ES-I3 (cell line): ENCODE measurements around the gene KRTAP12-4.
"Not testable (repeated sequence)": the region's sequence is repeated elsewhere in the genome, so short reads cannot be mapped to it uniquely, and the experiment has no call there.

Experiments
- H3K36me3 ChIP-seq: 2 replicates; pipeline ENCODE4 v1.6.1; 2013; ENCODE audit warnings: mild to moderate bottlenecking, low read length, control low read depth, moderate library complexity; ENCODE audit not compliant: insufficient read depth
- H3K4me1 ChIP-seq: 2 replicates; pipeline ENCODE4 v1.6.1; 2013; ENCODE audit warnings: mild to moderate bottlenecking, control low read depth, low read length; ENCODE audit not compliant: insufficient read depth
- H3K9ac ChIP-seq: 2 replicates; pipeline ENCODE4 v1.6.1; 2013; ENCODE audit warnings: low read depth, mild to moderate bottlenecking, low read length, moderate library complexity
- H3K9me3 ChIP-seq: 2 replicates; pipeline ENCODE4 v1.6.1; 2013; ENCODE audit warnings: mild to moderate bottlenecking, low read length, moderate library complexity; ENCODE audit not compliant: control insufficient read depth, insufficient read depth

The KRTAP12-4 gene

GRCh38 chr21:44638506-44639330 lies 15.7 kb downstream of the KRTAP12-4 start:
- H3K9me3 ChIP-seq = peaks cover 10% of the 10 kb centered on the region; the same call in 1 of the 2 replicates
- H3K4me1 ChIP-seq, H3K36me3 ChIP-seq, H3K9ac ChIP-seq: not testable (repeated sequence)

GRCh38 chr21:44637851-44638348 lies 16.6 kb downstream of the KRTAP12-4 start:
- not testable (repeated sequence) for H3K9ac ChIP-seq, H3K4me1 ChIP-seq
- peaks cover 10% of the 10 kb centered on the region; the same call in 1 of the 2 replicates for H3K9me3 ChIP-seq

GRCh38 chr21:44637018-44637850 lies 17.2 kb downstream of the KRTAP12-4 start, which contains the start of gene KRTAP10-10:
Gene KRTAP10-10, plus strand, starts transcription at chr21:44637356. Its CDS starts 62 bp downstream, at chr21:44637418.
- Histone ChIP-seq H3K9me3 (peaks cover 10% of the 10 kb centered on the region; the same call in 1 of the 2 replicates), H3K4me1 (peaks cover 8% of the 10 kb centered on the region; the same call in 1 of the 2 replicates), H3K9ac (no peak within 1 kb of the TSS), H3K36me3 (no peaks in the 10 kb centered on the region)

More at GRCh38 chr21:44637851-44638348, 16.6 kb downstream of the KRTAP12-4 start:
- H3K36me3 ChIP-seq = not testable (repeated sequence)

GRCh38 chr21:44636209-44637017 lies 18.0 kb downstream of the KRTAP12-4 start:
- Histone ChIP-seq H3K9me3 (peaks cover 15% of the 10 kb centered on the region), H3K9ac (no peak overlapping the region), H3K36me3 (no peaks in the 10 kb centered on the region), H3K4me1 (peaks cover 8% of the 10 kb centered on the region; the same call in 1 of the 2 replicates)

- H3K9me3 ChIP-seq = peaks cover 8% of the 10 kb centered on the region
- no peaks in the 10 kb centered on the region for H3K36me3 ChIP-seq
- H3K9ac ChIP-seq = no peak overlapping the region
- peaks cover 3% of the 10 kb centered on the region; the same call in 1 of the 2 replicates for H3K4me1 ChIP-seq
These were observed 22.4 kb downstream of the KRTAP12-4 start for GRCh38 chr21:44632067-44632466.

GRCh38 chr21:44630440-44630839 lies 24.0 kb downstream of the KRTAP12-4 start:
- Histone ChIP-seq H3K36me3 (no peaks in the 10 kb centered on the region), H3K4me1 (no peaks in the 10 kb centered on the region), H3K9ac (no peak overlapping the region), H3K9me3 (peaks cover 8% of the 10 kb centered on the region)

- H3K9me3 ChIP-seq = peaks cover 11% of the 10 kb centered on the region
These were observed 25.6 kb downstream of the KRTAP12-4 start for GRCh38 chr21:44628707-44629391.

GRCh38 chr21:44627831-44628233 lies 26.6 kb downstream of the KRTAP12-4 start:
- H3K36me3 ChIP-seq, H3K9ac ChIP-seq, H3K4me1 ChIP-seq: not testable (repeated sequence)
- peaks cover 11% of the 10 kb centered on the region for H3K9me3 ChIP-seq

More at GRCh38 chr21:44628707-44629391, 25.6 kb downstream of the KRTAP12-4 start:
- Histone ChIP-seq H3K36me3 (no peaks in the 10 kb centered on the region), H3K4me1 (no peaks in the 10 kb centered on the region), H3K9ac (no peak overlapping the region)

GRCh38 chr21:44627181-44627822 lies 27.2 kb downstream of the KRTAP12-4 start:
- H3K36me3 ChIP-seq, H3K4me1 ChIP-seq, H3K9ac ChIP-seq: not testable (repeated sequence)
- H3K9me3 ChIP-seq = peaks cover 13% of the 10 kb centered on the region

GRCh38 chr21:44626673-44627143 lies 27.8 kb downstream of the KRTAP12-4 start, which contains the start of gene KRTAP10-9:
Gene KRTAP10-9, plus strand, starts transcription at chr21:44627093. Its CDS starts 79 bp downstream, at chr21:44627172.
- H3K9ac ChIP-seq = no peak within 1 kb of the TSS
- no peaks in the 10 kb centered on the region for H3K36me3 ChIP-seq

GRCh38 chr21:44626262-44626661 lies 28.2 kb downstream of the KRTAP12-4 start:
- Histone ChIP-seq H3K36me3 (no peaks in the 10 kb centered on the region), H3K9ac (no peak overlapping the region), H3K9me3 (peaks cover 9% of the 10 kb centered on the region), H3K4me1 (no peaks in the 10 kb centered on the region)

More at GRCh38 chr21:44626673-44627143, 27.8 kb downstream of the KRTAP12-4 start, which contains the start of gene KRTAP10-9:
- peaks cover 11% of the 10 kb centered on the region for H3K9me3 ChIP-seq
- no peaks in the 10 kb centered on the region for H3K4me1 ChIP-seq

- no peaks in the 10 kb centered on the region for H3K36me3 ChIP-seq
- no peaks in the 10 kb centered on the region for H3K4me1 ChIP-seq
- H3K9ac ChIP-seq = no peak overlapping the region
- H3K9me3 ChIP-seq = peaks cover 9% of the 10 kb centered on the region
These were observed 28.7 kb downstream of the KRTAP12-4 start for GRCh38 chr21:44625756-44626155.

- H3K9me3 ChIP-seq = peaks cover 14% of the 10 kb centered on the region
- H3K4me1 ChIP-seq = no peaks in the 10 kb centered on the region
- no peaks in the 10 kb centered on the region for H3K36me3 ChIP-seq
- no peak overlapping the region for H3K9ac ChIP-seq
These were observed 30.9 kb downstream of the KRTAP12-4 start for GRCh38 chr21:44623575-44623974.
